ENCODE data around the gene CTNNA2. TPM values are rescaled to one million over a fixed set of nuclear protein-coding genes. Genes with fewer than 3 reads are reported as not detected.

Gene CTNNA2
- total RNA-seq, 2 donors from 2014 or later = 0.17 to 0.88 TPM

DNA sequence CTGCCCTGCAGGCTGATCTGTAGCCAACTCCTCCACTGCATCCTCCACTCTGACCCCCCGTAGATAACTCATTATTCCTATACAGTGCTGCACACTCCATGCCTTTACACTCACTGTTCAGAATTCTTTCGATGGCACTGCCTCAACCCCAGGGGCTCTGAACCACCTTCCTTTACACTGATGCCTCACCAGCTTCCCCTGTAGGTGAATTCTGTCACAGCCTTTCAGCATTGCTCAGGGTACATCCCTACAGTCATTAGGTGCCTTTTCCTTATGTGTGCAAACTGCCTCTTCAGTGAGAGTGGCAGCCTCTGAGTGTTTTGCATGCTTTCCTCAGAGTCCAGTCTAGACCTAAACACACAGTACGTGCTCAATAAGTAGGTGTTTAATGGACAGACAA lies 472.3 kb downstream of the CTNNA2 start:
- H3K9me3 ChIP-seq = no peaks in the 10 kb centered on the region
- H3K27ac ChIP-seq = no peak overlapping the region
- H3K4me1 ChIP-seq = no peaks in the 10 kb centered on the region
- intact Hi-C loops (cut with DNase I) = no loop called here
- H3K27me3 ChIP-seq = no peaks in the 10 kb centered on the region
- TF ChIP-seq, protein P1, sequence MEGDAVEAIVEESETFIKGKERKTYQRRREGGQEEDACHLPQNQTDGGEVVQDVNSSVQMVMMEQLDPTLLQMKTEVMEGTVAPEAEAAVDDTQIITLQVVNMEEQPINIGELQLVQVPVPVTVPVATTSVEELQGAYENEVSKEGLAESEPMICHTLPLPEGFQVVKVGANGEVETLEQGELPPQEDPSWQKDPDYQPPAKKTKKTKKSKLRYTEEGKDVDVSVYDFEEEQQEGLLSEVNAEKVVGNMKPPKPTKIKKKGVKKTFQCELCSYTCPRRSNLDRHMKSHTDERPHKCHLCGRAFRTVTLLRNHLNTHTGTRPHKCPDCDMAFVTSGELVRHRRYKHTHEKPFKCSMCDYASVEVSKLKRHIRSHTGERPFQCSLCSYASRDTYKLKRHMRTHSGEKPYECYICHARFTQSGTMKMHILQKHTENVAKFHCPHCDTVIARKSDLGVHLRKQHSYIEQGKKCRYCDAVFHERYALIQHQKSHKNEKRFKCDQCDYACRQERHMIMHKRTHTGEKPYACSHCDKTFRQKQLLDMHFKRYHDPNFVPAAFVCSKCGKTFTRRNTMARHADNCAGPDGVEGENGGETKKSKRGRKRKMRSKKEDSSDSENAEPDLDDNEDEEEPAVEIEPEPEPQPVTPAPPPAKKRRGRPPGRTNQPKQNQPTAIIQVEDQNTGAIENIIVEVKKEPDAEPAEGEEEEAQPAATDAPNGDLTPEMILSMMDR (IDR thresholded peaks at IDR 0.05) = no peak
- no peak for DNase-seq
- no peak overlapping the region for H3K4me3 ChIP-seq
- H3K36me3 ChIP-seq = no peaks in the 10 kb centered on the region
- no peak overlapping the region for H3K9ac ChIP-seq (ENCODE audit: low read depth in 2 of 2, low read length in 2 of 2)

DNA sequence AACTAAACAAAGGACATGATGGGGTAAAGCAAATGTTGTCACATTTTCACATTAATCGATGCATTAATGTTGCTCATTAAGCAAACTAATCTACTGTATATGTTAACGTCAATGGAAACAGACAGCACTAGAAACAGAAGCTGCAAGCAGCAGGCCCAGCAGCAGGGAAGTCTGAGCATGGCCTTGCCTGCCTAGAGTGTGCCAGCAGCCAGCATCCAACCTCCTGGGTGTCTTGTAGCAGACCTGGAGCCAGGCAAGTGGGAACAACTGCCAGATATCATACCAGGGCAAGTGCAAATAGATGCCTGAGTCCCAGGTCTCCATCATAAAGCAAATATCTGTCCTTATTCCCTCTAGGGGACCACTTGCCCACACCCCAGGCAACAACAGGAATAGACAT lies 472.7 kb downstream of the CTNNA2 start:
- no peaks in the 10 kb centered on the region for H3K27me3 ChIP-seq
- no peak overlapping the region for H3K27ac ChIP-seq
- H3K36me3 ChIP-seq = no peaks in the 10 kb centered on the region
- TF ChIP-seq, protein P1 (IDR thresholded peaks at IDR 0.05) = no peak
- H3K4me1 ChIP-seq = no peaks in the 10 kb centered on the region
- no peaks in the 10 kb centered on the region for H3K9me3 ChIP-seq
- no peak overlapping the region for H3K9ac ChIP-seq (ENCODE audit: low read depth in 2 of 2, low read length in 2 of 2)
- no peak overlapping the region for H3K4me3 ChIP-seq
- intact Hi-C loops (cut with DNase I) = no loop called here
- no peak for DNase-seq

DNA sequence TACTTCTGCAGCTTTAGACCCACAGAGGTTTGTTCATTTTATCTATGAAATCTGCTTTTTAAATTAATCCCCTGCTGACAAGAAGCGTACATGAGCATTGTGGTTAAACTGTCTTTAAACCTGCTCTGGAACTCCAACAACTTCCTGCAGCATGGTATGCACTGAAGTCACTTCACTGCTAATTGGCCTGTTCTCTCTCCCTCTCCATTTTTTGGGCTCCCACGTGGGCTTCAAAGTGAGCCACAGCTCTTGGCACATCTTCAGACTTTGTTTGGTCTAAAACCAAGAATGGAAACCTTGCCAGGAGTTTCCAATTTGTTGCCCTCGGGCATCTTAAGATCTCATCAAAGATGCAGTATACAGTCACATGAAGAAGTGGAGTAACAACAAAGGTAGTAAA lies 480.3 kb downstream of the CTNNA2 start:
- no peak overlapping the region for H3K9ac ChIP-seq (ENCODE audit: low read depth in 2 of 2, low read length in 2 of 2)
- no peaks in the 10 kb centered on the region for H3K27me3 ChIP-seq
- H3K9me3 ChIP-seq = no peaks in the 10 kb centered on the region
- H3K4me3 ChIP-seq = no peak overlapping the region
- H3K36me3 ChIP-seq = no peaks in the 10 kb centered on the region
- TF ChIP-seq, protein P1 (IDR thresholded peaks at IDR 0.05) = no peak
- H3K4me1 ChIP-seq = no peaks in the 10 kb centered on the region
- intact Hi-C loops (cut with DNase I) = no loop called here
- DNase-seq = no peak
- no peak overlapping the region for H3K27ac ChIP-seq

DNA sequence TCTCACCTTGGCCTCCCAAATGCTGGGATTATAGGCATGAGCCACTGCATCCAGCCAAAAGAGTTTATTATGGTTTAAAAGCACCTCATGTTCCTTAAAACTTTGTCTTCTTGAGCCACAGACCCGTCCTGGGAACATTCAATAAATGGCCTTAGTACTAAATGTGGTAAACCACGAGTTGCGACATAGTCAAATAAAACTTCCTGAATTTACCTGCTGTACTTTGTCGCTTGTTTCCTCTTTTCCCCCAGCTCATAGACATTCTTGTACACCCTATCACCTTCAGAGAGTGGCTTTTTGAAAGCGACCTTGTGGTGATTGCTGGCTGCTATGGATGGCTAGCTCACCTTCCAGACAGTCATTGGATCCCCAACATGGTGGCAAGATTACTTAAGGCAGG lies 481.3 kb downstream of the CTNNA2 start:
- no peak for DNase-seq
- Histone ChIP-seq H3K4me3 (no peak overlapping the region), H3K27ac (no peak overlapping the region), H3K9ac (ENCODE audit: low read depth in 2 of 2, low read length in 2 of 2) (no peak overlapping the region), H3K4me1 (no peaks in the 10 kb centered on the region), H3K27me3 (no peaks in the 10 kb centered on the region), H3K36me3 (no peaks in the 10 kb centered on the region), H3K9me3 (no peaks in the 10 kb centered on the region)
- intact Hi-C loops (cut with DNase I) = no loop called here
- TF ChIP-seq, protein P1 (IDR thresholded peaks at IDR 0.05) = no peak

DNA sequence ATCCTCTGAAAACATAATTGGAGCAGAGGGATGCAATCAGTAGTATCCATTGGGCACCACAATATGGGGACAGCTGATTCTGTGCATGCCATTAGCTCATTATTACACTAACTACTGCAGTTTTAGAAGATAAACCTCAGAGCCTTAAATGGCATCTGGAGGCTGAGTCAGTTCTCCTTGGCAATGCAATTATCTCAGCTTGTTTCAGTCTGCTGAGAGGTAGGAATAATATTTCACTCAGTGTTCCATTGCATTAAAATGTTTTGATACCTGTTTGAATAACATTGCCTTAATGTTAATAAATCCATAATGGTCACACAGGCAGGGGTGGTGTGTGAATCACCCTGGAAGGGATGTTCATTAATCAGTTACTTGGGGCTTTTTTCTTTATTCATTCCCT lies 482.1 kb downstream of the CTNNA2 start:
- no peaks in the 10 kb centered on the region for H3K4me1 ChIP-seq
- TF ChIP-seq, protein P1 (IDR thresholded peaks at IDR 0.05) = no peak
- no peak overlapping the region for H3K4me3 ChIP-seq
- H3K36me3 ChIP-seq = no peaks in the 10 kb centered on the region
- no peaks in the 10 kb centered on the region for H3K9me3 ChIP-seq
- H3K9ac ChIP-seq (ENCODE audit: low read depth in 2 of 2, low read length in 2 of 2) = no peak overlapping the region
- H3K27ac ChIP-seq = no peak overlapping the region
- DNase-seq = no peak
- no peaks in the 10 kb centered on the region for H3K27me3 ChIP-seq
- intact Hi-C loops (cut with DNase I) = no loop called here

DNA sequence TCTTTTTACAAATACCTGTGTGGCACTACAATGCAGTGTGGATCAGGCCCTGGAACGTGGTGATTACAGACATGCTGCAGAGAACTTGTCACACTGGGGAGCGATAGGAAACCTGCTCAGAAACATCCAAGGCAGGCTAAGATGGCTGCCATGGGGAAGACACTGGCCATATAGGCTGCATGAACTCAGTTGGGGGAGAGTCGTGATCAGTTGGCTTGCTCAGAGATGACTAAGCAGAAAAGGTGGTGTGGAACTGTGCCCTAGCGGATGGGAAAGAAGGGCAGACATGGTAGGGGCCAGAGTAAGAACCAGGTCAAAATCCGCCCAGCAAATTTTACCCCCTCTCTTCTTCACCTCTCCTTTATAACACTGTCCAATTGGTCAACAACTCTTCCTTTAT lies 483.9 kb downstream of the CTNNA2 start:
- H3K9ac ChIP-seq (ENCODE audit: low read depth in 2 of 2, low read length in 2 of 2) = no peak overlapping the region
- DNase-seq = no peak
- no peaks in the 10 kb centered on the region for H3K36me3 ChIP-seq
- H3K27ac ChIP-seq = no peak overlapping the region
- intact Hi-C loops (cut with DNase I) = no loop called here
- H3K4me3 ChIP-seq = no peak overlapping the region
- H3K4me1 ChIP-seq = no peaks in the 10 kb centered on the region
- TF ChIP-seq, protein P1 (IDR thresholded peaks at IDR 0.05) = no peak
- no peaks in the 10 kb centered on the region for H3K9me3 ChIP-seq
- no peaks in the 10 kb centered on the region for H3K27me3 ChIP-seq

Data from colonic mucosa (tissue), 4 donors.